ENCODE results near the gene HDAC10. TPM values are rescaled to one million over a fixed set of nuclear protein-coding genes. Genes with fewer than 3 reads are reported as not detected.

Gene HDAC10
- total RNA-seq, 5 donors from 2014 or later (not counting 1 experiment from before 2014, with no cell fraction given): 101 to 152 (median 128) TPM

GRCh38 chr22:50225200-50225969 is 25.7 kb downstream of the HDAC10 start:
- no peak for DNase-seq
- H3K36me3 Mint-ChIP-seq: peaks cover 44% of the 10 kb centered on the region
- no peak for ATAC-seq (replicated peaks in 1 of 4)
- Histone ChIP-seq H3K36me3 (ENCODE audit: control insufficient read depth in 2 of 2, extremely low read depth in 1 of 2, insufficient read depth in 1 of 2, low read length in 1 of 2) (peaks cover 31 to 87% of the 10 kb centered on the region in 2 donors), H3K4me3 (ENCODE audit: control insufficient read depth in 1 of 2, extremely low read depth in 1 of 2, low read length in 1 of 2) (no peak overlapping the region), H3K27me3 (replicated peaks in 1 of 2; ENCODE audit: control insufficient read depth in 2 of 2, extremely low read depth in 1 of 2, insufficient read depth in 2 of 2, low read length in 1 of 2) (no peaks in the 10 kb centered on the region), H3K9me3 (no peaks in the 10 kb centered on the region), H3K27ac (ENCODE audit: low read length) (no peak overlapping the region), H3K4me1 (ENCODE audit: control insufficient read depth in 1 of 2, extremely low read depth in 1 of 2, insufficient read depth in 2 of 2, low read length in 2 of 2) (no peaks in the 10 kb centered on the region)
- ChIA-PET CTCF (no interaction called here), POLR2A (no interaction called here)
- H3K4me3 Mint-ChIP-seq: no peak overlapping the region
- H3K4me1 Mint-ChIP-seq: peaks cover 0 to 8% (median 4%) of the 10 kb centered on the region in 3 donors
- 96% methylated on average over 22 of the region's 24 CpGs for WGBS (ENCODE audit: insufficient coverage)
- H3K27ac Mint-ChIP-seq: no peak overlapping the region
- no peaks in the 10 kb centered on the region for H3K9me3 Mint-ChIP-seq
- no peaks in the 10 kb centered on the region for H3K27me3 Mint-ChIP-seq

- Histone ChIP-seq H3K9me3 (no peaks in the 10 kb centered on the region), H3K27me3 (replicated peaks in 1 of 2; ENCODE audit: control insufficient read depth in 2 of 2, extremely low read depth in 1 of 2, insufficient read depth in 2 of 2, low read length in 1 of 2) (no peaks in the 10 kb centered on the region), H3K4me1 (ENCODE audit: control insufficient read depth in 1 of 2, extremely low read depth in 1 of 2, insufficient read depth in 2 of 2, low read length in 2 of 2) (no peaks in the 10 kb centered on the region), H3K4me3 (ENCODE audit: control insufficient read depth in 1 of 2, extremely low read depth in 1 of 2, low read length in 1 of 2) (no peak overlapping the region), H3K27ac (ENCODE audit: low read length) (no peak overlapping the region), H3K36me3 (ENCODE audit: control insufficient read depth in 2 of 2, extremely low read depth in 1 of 2, insufficient read depth in 1 of 2, low read length in 1 of 2) (peaks cover 33 to 86% of the 10 kb centered on the region in 2 donors)
- Mint-ChIP-seq H3K4me3 (no peak overlapping the region), H3K27ac (no peak overlapping the region), H3K27me3 (no peaks in the 10 kb centered on the region), H3K4me1 (peaks cover 0 to 8% (median 1%) of the 10 kb centered on the region in 3 donors), H3K9me3 (no peaks in the 10 kb centered on the region), H3K36me3 (peaks cover 37% of the 10 kb centered on the region)
- no peak for ATAC-seq (replicated peaks in 1 of 4)
- 96% methylated on average over 16 of the region's 16 CpGs for WGBS (ENCODE audit: insufficient coverage)
- ChIA-PET POLR2A (interaction anchor here in 1 of 2 donors (0.6 kb wide), 1 partner anchor 22 kb away, joined by 3 read pairs; no protein-coding TSS in a partner anchor), CTCF (interaction anchor here in 1 of 2 donors (0.6 kb wide), 1 partner anchor 50 kb away, joined by 4 read pairs; no protein-coding TSS in a partner anchor)
- no peak for DNase-seq
Observed at GRCh38 chr22:50224071-50224470, 27.0 kb downstream of the HDAC10 start.

DNA sequence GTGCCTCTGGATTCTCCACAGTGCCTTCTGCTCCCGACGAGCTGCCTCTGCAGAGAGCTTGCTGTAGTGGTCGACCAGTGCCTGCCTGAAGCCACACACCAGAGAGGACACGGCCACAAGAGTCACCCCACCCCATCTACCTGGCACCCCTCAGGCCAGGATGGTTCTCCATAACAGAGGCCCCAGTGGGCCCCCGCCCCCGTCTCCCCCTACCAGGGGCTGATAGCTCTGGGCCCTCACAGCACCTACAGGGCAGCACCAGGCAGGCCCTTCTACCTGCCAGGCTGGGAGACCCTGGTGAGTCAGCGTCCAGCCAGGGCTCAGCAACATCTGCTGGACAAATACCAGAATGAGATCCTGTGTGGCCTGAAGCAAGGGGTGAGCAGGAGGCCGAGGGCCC is 28.6 kb downstream of the HDAC10 start:
- POLR2A ChIA-PET: no interaction called here
- Histone ChIP-seq H3K27me3 (replicated peaks in 1 of 2; ENCODE audit: control insufficient read depth in 2 of 2, extremely low read depth in 1 of 2, insufficient read depth in 2 of 2, low read length in 1 of 2) (no peaks in the 10 kb centered on the region), H3K4me1 (ENCODE audit: control insufficient read depth in 1 of 2, extremely low read depth in 1 of 2, insufficient read depth in 2 of 2, low read length in 2 of 2) (no peaks in the 10 kb centered on the region), H3K36me3 (ENCODE audit: control insufficient read depth in 2 of 2, extremely low read depth in 1 of 2, insufficient read depth in 1 of 2, low read length in 1 of 2) (peaks cover 38 to 80% of the 10 kb centered on the region in 2 donors), H3K4me3 (ENCODE audit: control insufficient read depth in 1 of 2, extremely low read depth in 1 of 2, low read length in 1 of 2) (no peak overlapping the region), H3K9me3 (no peaks in the 10 kb centered on the region), H3K27ac (ENCODE audit: low read length) (no peak overlapping the region)
- 90% methylated on average over 8 of the region's 8 CpGs for WGBS (ENCODE audit: insufficient coverage)
- Mint-ChIP-seq H3K36me3 (peaks cover 32% of the 10 kb centered on the region), H3K27me3 (no peaks in the 10 kb centered on the region), H3K27ac (no peak overlapping the region), H3K4me1 (peaks cover 0 to 1% (median 0%) of the 10 kb centered on the region in 3 donors), H3K4me3 (no peak overlapping the region), H3K9me3 (no peaks in the 10 kb centered on the region)
- ATAC-seq (replicated peaks in 1 of 4) (no peak), DNase-seq (no peak)
- CTCF ChIA-PET: no interaction called here

DNA sequence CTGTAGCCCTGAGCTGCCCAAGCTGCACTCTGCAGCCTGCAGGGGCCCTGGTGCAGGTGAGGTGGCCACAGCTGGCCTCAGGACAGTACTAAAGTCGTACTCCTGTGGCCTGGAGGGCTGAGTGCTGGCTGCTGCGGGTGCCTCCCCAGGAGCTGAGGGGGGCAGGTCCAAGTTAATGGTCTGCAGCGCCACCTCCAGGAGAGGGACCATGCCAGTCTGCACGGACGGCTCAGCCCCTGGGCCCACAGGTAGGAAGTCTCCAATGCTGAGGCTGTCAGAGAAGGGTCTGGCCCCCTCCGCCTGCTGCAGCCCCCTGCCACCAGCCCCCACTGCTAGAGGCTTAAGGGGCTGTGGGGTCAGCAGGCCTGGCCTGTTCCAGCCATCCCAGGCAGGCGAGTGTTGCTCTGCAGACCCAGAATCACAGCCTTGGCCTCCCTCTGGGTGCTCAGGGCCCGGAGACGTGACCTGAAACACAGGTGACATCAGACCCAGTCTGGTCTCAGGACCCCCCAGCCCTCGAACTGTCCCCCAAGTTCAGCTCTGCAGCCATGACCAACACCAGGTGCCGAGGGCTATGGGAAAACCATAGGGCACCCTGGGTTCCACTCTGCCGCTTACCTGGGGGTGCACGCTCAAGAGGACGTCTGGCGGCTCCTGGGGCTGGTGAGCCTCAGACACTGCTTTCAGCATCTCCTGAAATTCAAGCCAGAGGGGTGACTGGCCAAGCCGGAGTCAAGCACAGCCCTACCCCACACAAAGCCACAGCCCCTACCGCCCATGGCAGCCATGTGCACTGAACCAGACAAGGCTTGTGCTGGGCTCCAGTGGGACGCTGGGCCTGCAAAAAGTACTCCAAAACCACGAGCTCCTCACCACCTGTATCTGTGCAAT is 29.4 kb downstream of the HDAC10 start:
- peak in 1 of 35 experiments; percentile 21 for DNase-seq
- H3K27ac ChIP-seq (ENCODE audit: low read length): no peak overlapping the region
- CTCF ChIA-PET: no interaction called here
- no peaks in the 10 kb centered on the region for H3K4me1 ChIP-seq (ENCODE audit: control insufficient read depth in 1 of 2, extremely low read depth in 1 of 2, insufficient read depth in 2 of 2, low read length in 2 of 2)
- Mint-ChIP-seq H3K4me3 (no peak overlapping the region), H3K36me3 (peaks cover 31% of the 10 kb centered on the region), H3K27me3 (no peaks in the 10 kb centered on the region), H3K27ac (no peak overlapping the region), H3K4me1 (no peaks in the 10 kb centered on the region), H3K9me3 (no peaks in the 10 kb centered on the region)
- peaks cover 40 to 79% of the 10 kb centered on the region in 2 donors for H3K36me3 ChIP-seq (ENCODE audit: control insufficient read depth in 2 of 2, extremely low read depth in 1 of 2, insufficient read depth in 1 of 2, low read length in 1 of 2)
- POLR2A ChIA-PET: no interaction called here
- no peaks in the 10 kb centered on the region for H3K27me3 ChIP-seq (replicated peaks in 1 of 2; ENCODE audit: control insufficient read depth in 2 of 2, extremely low read depth in 1 of 2, insufficient read depth in 2 of 2, low read length in 1 of 2)
- 95% methylated on average over 16 of the region's 19 CpGs for WGBS (ENCODE audit: insufficient coverage)
- no peaks in the 10 kb centered on the region for H3K9me3 ChIP-seq
- ATAC-seq (replicated peaks in 1 of 4): no peak
- H3K4me3 ChIP-seq (ENCODE audit: control insufficient read depth in 1 of 2, extremely low read depth in 1 of 2, low read length in 1 of 2): no peak overlapping the region

- Histone ChIP-seq H3K36me3 (ENCODE audit: control insufficient read depth in 2 of 2, extremely low read depth in 1 of 2, insufficient read depth in 1 of 2, low read length in 1 of 2) (peaks cover 41 to 81% of the 10 kb centered on the region in 2 donors), H3K9me3 (no peaks in the 10 kb centered on the region), H3K4me1 (ENCODE audit: control insufficient read depth in 1 of 2, extremely low read depth in 1 of 2, insufficient read depth in 2 of 2, low read length in 2 of 2) (no peaks in the 10 kb centered on the region), H3K27ac (ENCODE audit: low read length) (no peak overlapping the region), H3K4me3 (ENCODE audit: control insufficient read depth in 1 of 2, extremely low read depth in 1 of 2, low read length in 1 of 2) (no peak overlapping the region), H3K27me3 (replicated peaks in 1 of 2; ENCODE audit: control insufficient read depth in 2 of 2, extremely low read depth in 1 of 2, insufficient read depth in 2 of 2, low read length in 1 of 2) (no peaks in the 10 kb centered on the region)
- ChIA-PET POLR2A (no interaction called here), CTCF (no interaction called here)
- Mint-ChIP-seq H3K4me1 (no peaks in the 10 kb centered on the region), H3K36me3 (peaks cover 32% of the 10 kb centered on the region), H3K4me3 (no peak overlapping the region), H3K27me3 (no peaks in the 10 kb centered on the region), H3K27ac (no peak overlapping the region), H3K9me3 (no peaks in the 10 kb centered on the region)
- ATAC-seq (replicated peaks in 1 of 4): no peak
- WGBS (ENCODE audit: insufficient coverage): 93% methylated on average over 34 of the region's 45 CpGs
- no peak for DNase-seq
Observed at GRCh38 chr22:50220603-50221409, 30.3 kb downstream of the HDAC10 start.
